ENCODE data around the gene DENND1B.

DNA sequence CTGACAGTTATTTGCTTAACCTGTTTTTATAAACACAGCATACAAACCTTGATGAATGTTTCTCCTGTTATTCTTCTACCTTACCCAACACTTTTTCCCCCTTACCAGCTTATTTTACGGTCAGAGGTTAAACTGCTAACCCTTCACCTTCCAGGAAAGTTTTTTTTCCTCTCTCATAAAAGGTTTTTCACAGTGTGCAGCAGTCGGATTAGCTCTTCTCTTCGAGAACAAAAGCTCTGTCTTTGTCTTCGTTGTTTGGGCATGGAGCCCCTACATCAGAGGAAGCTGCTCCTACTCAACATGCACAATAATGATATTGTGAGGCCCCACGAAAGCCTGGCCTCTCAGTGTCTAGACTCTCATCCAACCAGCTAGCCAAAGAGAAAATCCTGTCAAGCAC is 42.0 kb downstream of the DENND1B start:
- TF ChIP-seq EZH2 (IDR thresholded peaks at IDR 0.05; ENCODE audit: borderline replicate concordance) (no peak), EZH2phosphoT487 (IDR thresholded peaks at IDR 0.05; ENCODE audit: low read depth, severe bottlenecking, unreplicated experiment) (no peak)
- TF ChIP-seq, protein P1, sequence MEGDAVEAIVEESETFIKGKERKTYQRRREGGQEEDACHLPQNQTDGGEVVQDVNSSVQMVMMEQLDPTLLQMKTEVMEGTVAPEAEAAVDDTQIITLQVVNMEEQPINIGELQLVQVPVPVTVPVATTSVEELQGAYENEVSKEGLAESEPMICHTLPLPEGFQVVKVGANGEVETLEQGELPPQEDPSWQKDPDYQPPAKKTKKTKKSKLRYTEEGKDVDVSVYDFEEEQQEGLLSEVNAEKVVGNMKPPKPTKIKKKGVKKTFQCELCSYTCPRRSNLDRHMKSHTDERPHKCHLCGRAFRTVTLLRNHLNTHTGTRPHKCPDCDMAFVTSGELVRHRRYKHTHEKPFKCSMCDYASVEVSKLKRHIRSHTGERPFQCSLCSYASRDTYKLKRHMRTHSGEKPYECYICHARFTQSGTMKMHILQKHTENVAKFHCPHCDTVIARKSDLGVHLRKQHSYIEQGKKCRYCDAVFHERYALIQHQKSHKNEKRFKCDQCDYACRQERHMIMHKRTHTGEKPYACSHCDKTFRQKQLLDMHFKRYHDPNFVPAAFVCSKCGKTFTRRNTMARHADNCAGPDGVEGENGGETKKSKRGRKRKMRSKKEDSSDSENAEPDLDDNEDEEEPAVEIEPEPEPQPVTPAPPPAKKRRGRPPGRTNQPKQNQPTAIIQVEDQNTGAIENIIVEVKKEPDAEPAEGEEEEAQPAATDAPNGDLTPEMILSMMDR (IDR thresholded peaks at IDR 0.05; ENCODE audit: poor library complexity), result no peak
